PC-9 (cell line): Measurements from ENCODE around the gene KRTAP5-10. TPM values are rescaled to one million over a fixed set of nuclear protein-coding genes. Genes with fewer than 3 reads are reported as not detected.

Experiments used
- BruUV-seq: library from RNA; stranded (reverse); fragments of 400-500 nt; replicated peaks from 2 replicates; lab custom pipeline; 2021; lab: Mats Ljungman, UMichigan
- CTCF ChIA-PET: fragments of 300-600 bp; sonication (Branson Sonifier 250); formaldehyde crosslinking; loops from one replicate; lab custom pipeline; 2022; ENCODE audit warnings: antibody characterized with exemption; lab: Charles Lee
- POLR2A ChIA-PET: fragments of 300-600 bp; sonication (Branson Sonifier 250); formaldehyde crosslinking; loops from one replicate; lab custom pipeline; 2022; ENCODE audit warnings: antibody characterized with exemption; ENCODE audit not compliant: unreplicated experiment; lab: Charles Lee
- DNase-seq, 2 experiments: peaks; one replicate each; pipeline versions ENCODE4 v3.0.0 to v3.0.0-alpha.2; 2015 to 2022; ENCODE audit warnings: mixed read lengths in 1 of 2
- H2AFZ ChIP-seq: fragments of 200-600 bp; sonication (generic); 2 replicates; pipeline ENCODE4 v1.8.1; 2017; ENCODE audit warnings: antibody characterized with exemption
- H3F3A ChIP-seq: fragments of 200-600 bp; sonication (generic); 2 replicates; pipeline ENCODE4 v1.8.1; 2017; ENCODE audit warnings: antibody characterized with exemption, mild to moderate bottlenecking, low read depth; ENCODE audit not compliant: insufficient read depth
- H3K27ac ChIP-seq: fragments of 200-600 bp; sonication (generic); 2 replicates; pipeline ENCODE4 v1.6.1; 2016; ENCODE audit warnings: mixed run types
- H3K27me3 ChIP-seq: fragments of 200-600 bp; sonication (generic); 2 replicates; pipeline ENCODE4 v1.6.1; 2016; ENCODE audit warnings: low read depth, mixed run types; ENCODE audit not compliant: insufficient read depth
- H3K36me3 ChIP-seq: fragments of 200-600 bp; sonication (generic); 2 replicates; pipeline ENCODE4 v1.6.1; 2016; ENCODE audit warnings: low read depth, mixed run types
- H3K4me1 ChIP-seq: fragments of 200-600 bp; sonication (generic); replicated peaks from 2 replicates; pipeline ENCODE4 v1.6.1; 2016; ENCODE audit warnings: mixed run types; ENCODE audit not compliant: insufficient read depth
- H3K4me2 ChIP-seq: fragments of 200-600 bp; sonication (generic); 2 replicates; pipeline ENCODE4 v1.6.1; 2017; ENCODE audit warnings: mixed run types
- H3K4me3 ChIP-seq: fragments of 200-600 bp; sonication (generic); 2 replicates; pipeline ENCODE4 v1.6.1; 2016; ENCODE audit warnings: mixed run types
- H3K79me2 ChIP-seq: fragments of 200-600 bp; sonication (generic); 2 replicates; pipeline ENCODE4 v1.6.1; 2017; ENCODE audit warnings: low read depth, mixed run types
- H3K9me2 ChIP-seq: fragments of 200-600 bp; sonication (generic); 2 replicates; pipeline ENCODE4 v1.8.1; 2017; ENCODE audit warnings: mild to moderate bottlenecking; ENCODE audit not compliant: insufficient read depth
- H3K9me3 ChIP-seq: fragments of 200-600 bp; sonication (generic); 2 replicates; pipeline ENCODE4 v1.8.1; 2016; ENCODE audit warnings: low read depth; ENCODE audit not compliant: insufficient read depth
- H4K20me1 ChIP-seq: fragments of 200-600 bp; sonication (generic); 2 replicates; pipeline ENCODE4 v1.8.1; 2017; ENCODE audit not compliant: insufficient read depth
- CTCF ChIP-seq: fragments of 200-600 bp; sonication (generic); conservative IDR thresholded peaks from 2 replicates; pipeline ENCODE4 v1.6.1; 2017; ENCODE audit warnings: mixed run types, antibody characterized with exemption, mild to moderate bottlenecking, moderate library complexity
- EZH2 ChIP-seq: fragments of 200-600 bp; sonication (generic); IDR thresholded peaks from 2 replicates; pipeline ENCODE4 v1.8.0; 2017; ENCODE audit warnings: antibody characterized with exemption, low read depth
- intact Hi-C: fragments of 100-400 bp; cut with micrococcal nuclease; formaldehyde crosslinking; loops from one replicate; pipeline ENCODE4 v1.10.0; 2022; ENCODE audit not compliant: unreplicated experiment
- total RNA-seq: library from RNA; stranded (reverse); gene quantifications from 2 replicates; pipeline ENCODE4 v1.2.3, GENCODE V29; 2021

KRTAP5-10 gene
- total RNA-seq, 1 experiment from 2014 or later: not detected

GRCh38 chr11:71556018-71556417, 9.3 kb upstream of the KRTAP5-10 start:
- Histone ChIP-seq H3K4me1 (no peaks in the 10 kb centered on the region), H3K27ac (no peak overlapping the region), H3K79me2 (no peaks in the 10 kb centered on the region), H2AFZ (no peak overlapping the region), H3K36me3 (no peaks in the 10 kb centered on the region), H4K20me1 (no peaks in the 10 kb centered on the region), H3K9me3 (no peaks in the 10 kb centered on the region), H3K9me2 (no peaks in the 10 kb centered on the region), H3K4me3 (no peak overlapping the region), H3K4me2 (no peak overlapping the region), H3K27me3 (peaks cover 5% of the 10 kb centered on the region; the same call in 1 of the 2 replicates), H3F3A (no peaks in the 10 kb centered on the region)
- ChIA-PET POLR2A (no interaction called here), CTCF (no interaction called here)
- DNase-seq: no peak
- TF ChIP-seq EZH2 (no peak), CTCF (no peak)
- no TSS peak for BruUV-seq
- intact Hi-C loops: no loop called here

DNA sequence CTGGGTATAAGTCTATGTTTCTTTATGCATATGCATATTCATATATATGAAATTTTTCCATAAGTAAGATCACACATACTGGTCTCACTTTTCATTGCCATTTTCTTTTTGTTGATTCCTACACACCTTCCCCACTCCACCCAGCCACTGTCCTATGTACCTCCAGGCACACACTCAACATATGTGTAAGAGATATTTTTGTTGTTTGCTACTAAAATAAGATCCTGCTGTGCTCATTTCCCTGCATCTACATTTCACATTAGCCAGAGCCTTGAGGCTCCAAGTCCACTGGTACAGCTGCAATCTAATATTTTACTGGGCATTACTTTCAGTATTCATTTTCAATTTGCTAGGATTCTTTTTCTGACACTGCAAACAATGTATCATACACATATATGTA, 8.1 kb upstream of the KRTAP5-10 start:
- TF ChIP-seq CTCF (no peak), EZH2 (no peak)
- no peaks in the 10 kb centered on the region for H3K36me3 ChIP-seq
- H4K20me1 ChIP-seq: no peaks in the 10 kb centered on the region
- no peak for DNase-seq
- intact Hi-C loops: no loop called here
- no peaks in the 10 kb centered on the region for H3F3A ChIP-seq
- no peaks in the 10 kb centered on the region for H3K9me3 ChIP-seq
- H3K27ac ChIP-seq: no peak overlapping the region
- ChIA-PET CTCF (no interaction called here), POLR2A (no interaction called here)
- no peak overlapping the region for H3K4me3 ChIP-seq
- H3K27me3 ChIP-seq: peaks cover 7% of the 10 kb centered on the region; the same call in 1 of the 2 replicates
- H3K4me2 ChIP-seq: no peak overlapping the region
- H3K4me1 ChIP-seq: no peaks in the 10 kb centered on the region
- BruUV-seq: no TSS peak
- no peaks in the 10 kb centered on the region for H3K9me2 ChIP-seq
- no peak overlapping the region for H2AFZ ChIP-seq
- H3K79me2 ChIP-seq: no peaks in the 10 kb centered on the region

GRCh38 chr11:71558996-71559395, 6.4 kb upstream of the KRTAP5-10 start:
- BruUV-seq: no TSS peak
- no peak overlapping the region for H3K4me2 ChIP-seq
- TF ChIP-seq CTCF (no peak), EZH2 (no peak)
- ChIA-PET CTCF (no interaction called here), POLR2A (no interaction called here)
- H4K20me1 ChIP-seq: no peaks in the 10 kb centered on the region
- H3K27ac ChIP-seq: no peak overlapping the region
- H3K9me3 ChIP-seq: no peaks in the 10 kb centered on the region
- intact Hi-C loops: no loop called here
- no peak overlapping the region for H3K4me3 ChIP-seq
- no peaks in the 10 kb centered on the region for H3K9me2 ChIP-seq
- no peaks in the 10 kb centered on the region for H3K79me2 ChIP-seq
- H2AFZ ChIP-seq: no peak overlapping the region
- no peak for DNase-seq
- H3K27me3 ChIP-seq: peaks cover 17% of the 10 kb centered on the region; the same call in 1 of the 2 replicates
- no peaks in the 10 kb centered on the region for H3K36me3 ChIP-seq
- H3F3A ChIP-seq: no peaks in the 10 kb centered on the region
- H3K4me1 ChIP-seq: no peaks in the 10 kb centered on the region
